ENCODE measurements around the gene TPM3. TPM values are rescaled to one million over a fixed set of nuclear protein-coding genes. Genes with fewer than 3 reads are reported as not detected.
A peak's percentile ranks its signal among the peaks of the same experiment; 100 is the strongest.

Gene TPM3
- total and polyA plus RNA-seq, 8 donors = 47.7 to 158 (median 90.2) TPM

GRCh38 chr1:154186852-154187501 lies 4.9 kb downstream of the TPM3 start:
- WGBS, 2 donors = 7 to 13% methylated on average over 2 of the region's 2 CpGs
- intact Hi-C loops (cut with DNase I) = no loop called here
- FAIRE-seq (no peak), DNase-seq (no peak), ATAC-seq (peak in 3 of 4 donors; percentile 21 to 36 (median 24))
- Histone ChIP-seq H3K9me3 (no peaks in the 10 kb centered on the region), H3K27ac (peak overlapping the region in 3 of 4 donors; percentile 35 to 45 (median 42)), H3K4me1 (peaks cover 0 to 18% (median 4%) of the 10 kb centered on the region in 3 donors), H3K4me3 (no peak overlapping the region), H3K27me3 (no peaks in the 10 kb centered on the region), H3K36me3 (no peaks in the 10 kb centered on the region)
- TF ChIP-seq, protein P1, sequence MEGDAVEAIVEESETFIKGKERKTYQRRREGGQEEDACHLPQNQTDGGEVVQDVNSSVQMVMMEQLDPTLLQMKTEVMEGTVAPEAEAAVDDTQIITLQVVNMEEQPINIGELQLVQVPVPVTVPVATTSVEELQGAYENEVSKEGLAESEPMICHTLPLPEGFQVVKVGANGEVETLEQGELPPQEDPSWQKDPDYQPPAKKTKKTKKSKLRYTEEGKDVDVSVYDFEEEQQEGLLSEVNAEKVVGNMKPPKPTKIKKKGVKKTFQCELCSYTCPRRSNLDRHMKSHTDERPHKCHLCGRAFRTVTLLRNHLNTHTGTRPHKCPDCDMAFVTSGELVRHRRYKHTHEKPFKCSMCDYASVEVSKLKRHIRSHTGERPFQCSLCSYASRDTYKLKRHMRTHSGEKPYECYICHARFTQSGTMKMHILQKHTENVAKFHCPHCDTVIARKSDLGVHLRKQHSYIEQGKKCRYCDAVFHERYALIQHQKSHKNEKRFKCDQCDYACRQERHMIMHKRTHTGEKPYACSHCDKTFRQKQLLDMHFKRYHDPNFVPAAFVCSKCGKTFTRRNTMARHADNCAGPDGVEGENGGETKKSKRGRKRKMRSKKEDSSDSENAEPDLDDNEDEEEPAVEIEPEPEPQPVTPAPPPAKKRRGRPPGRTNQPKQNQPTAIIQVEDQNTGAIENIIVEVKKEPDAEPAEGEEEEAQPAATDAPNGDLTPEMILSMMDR (IDR thresholded peaks at IDR 0.05) = no peak

- peak; percentile 63 to 81 (median 70) for DNase-seq
- no peak overlapping the region for H3K4me3 ChIP-seq
- no peaks in the 10 kb centered on the region for H3K9me3 ChIP-seq
- TF ChIP-seq, protein P1 (IDR thresholded peaks at IDR 0.05) = peak; percentile 22 to 61 (median 36)
- peaks cover 0 to 24% (median 12%) of the 10 kb centered on the region in 3 donors for H3K4me1 ChIP-seq
- FAIRE-seq = no peak
- no peaks in the 10 kb centered on the region for H3K27me3 ChIP-seq
- peak; percentile 30 to 59 (median 42) for ATAC-seq
- H3K36me3 ChIP-seq = no peaks in the 10 kb centered on the region
- peak overlapping the region in 2 of 4 donors; percentile 35 to 42 for H3K27ac ChIP-seq
- 10 to 15% methylated on average over 1 of the region's 1 CpG for WGBS, 2 donors
- intact Hi-C loops (cut with DNase I) = no loop called here
These were observed 5.7 kb downstream of the TPM3 start for GRCh38 chr1:154186177-154186576.

GRCh38 chr1:154183046-154183915 lies 8.6 kb downstream of the TPM3 start:
- Histone ChIP-seq H3K27ac (peak overlapping the region; percentile 70 to 90 (median 80)), H3K4me1 (peaks cover 23 to 45% (median 41%) of the 10 kb centered on the region in 3 donors), H3K27me3 (no peaks in the 10 kb centered on the region), H3K4me3 (peak overlapping the region; percentile 56 to 96 (median 78)), H3K9me3 (no peaks in the 10 kb centered on the region), H3K36me3 (no peaks in the 10 kb centered on the region)
- peak; percentile 88 to 95 (median 94) for ATAC-seq
- WGBS, 2 donors = 4 to 7% methylated on average over 32 to 41 of the region's 41 CpGs
- TF ChIP-seq, protein P1 (IDR thresholded peaks at IDR 0.05) = no peak
- FAIRE-seq = no peak
- intact Hi-C loops (cut with DNase I) = no loop called here
- peak; percentile 96 to 99 (median 98) for DNase-seq

- intact Hi-C loops (cut with DNase I) = no loop called here
- ATAC-seq (peak; percentile 25 to 66 (median 37)), FAIRE-seq (no peak), DNase-seq (peak; percentile 50 to 82 (median 66))
- Histone ChIP-seq H3K9me3 (no peaks in the 10 kb centered on the region), H3K27me3 (no peaks in the 10 kb centered on the region), H3K27ac (peak overlapping the region; percentile 70 to 90 (median 80)), H3K4me3 (peak overlapping the region; percentile 56 to 96 (median 78)), H3K4me1 (peaks cover 23 to 49% (median 43%) of the 10 kb centered on the region in 3 donors), H3K36me3 (no peaks in the 10 kb centered on the region)
- WGBS, 2 donors = 0% methylated on average over 30 to 35 of the region's 35 CpGs
- TF ChIP-seq, protein P1 (IDR thresholded peaks at IDR 0.05) = no peak
These were observed 9.4 kb downstream of the TPM3 start for GRCh38 chr1:154182344-154183045.
